H1 (cell line): ENCODE data around the gene KNOP1. TPM values are rescaled to one million over a fixed set of nuclear protein-coding genes. Genes with fewer than 3 reads are reported as not detected.

Source experiments
- CTCF ChIA-PET: fragments of 300-600 bp; sonication (Branson Sonifier 250); formaldehyde crosslinking; loops from one replicate; lab custom pipeline; 2021; ENCODE audit not compliant: partially characterized antibody; lab: Charles Lee
- POLR2A ChIA-PET: fragments of 300-600 bp; sonication (Branson Sonifier 250); formaldehyde crosslinking; loops from one replicate; lab custom pipeline; 2021; ENCODE audit warnings: inconsistent platforms; ENCODE audit not compliant: partially characterized antibody; lab: Charles Lee
- DNase-seq, 2 experiments: peaks; one replicate each; pipeline versions ENCODE4 v3.0.0 to v3.0.0-alpha.2; 2010 to 2022; ENCODE audit warnings: low spot score in 2 of 2, low read depth in 1 of 2, mixed read lengths in 1 of 2
- FAIRE-seq: peaks from 2 replicates; lab custom pipeline; 2011; peaks lifted over from hg19 to GRCh38; lab: Jason Lieb, UNC
- H2AFZ ChIP-seq: 2 replicates; pipeline ENCODE4 v1.8.1; 2012; ENCODE audit warnings: low read length, inconsistent platforms
- H2AK5ac ChIP-seq: 2 replicates; pipeline ENCODE4 v1.6.1; 2013; ENCODE audit warnings: low read depth, low read length
- H2BK120ac ChIP-seq: replicated peaks from 2 replicates; pipeline ENCODE3; 2013; ENCODE audit warnings: low read depth, low read length, inconsistent platforms
- H2BK12ac ChIP-seq: 2 replicates; pipeline ENCODE4 v1.6.1; 2013; ENCODE audit warnings: low read depth, low read length
- H2BK15ac ChIP-seq: 2 replicates; pipeline ENCODE4 v1.6.1; 2013; ENCODE audit warnings: low read length
- H2BK20ac ChIP-seq: 2 replicates; pipeline ENCODE4 v1.6.1; 2013; ENCODE audit warnings: low read length
- H2BK5ac ChIP-seq: 2 replicates; pipeline ENCODE4 v1.6.1; 2013; ENCODE audit warnings: low read depth, low read length
- H3K14ac ChIP-seq: 2 replicates; pipeline ENCODE4 v1.6.1; 2013; ENCODE audit warnings: inconsistent platforms; ENCODE audit not compliant: insufficient read length
- H3K18ac ChIP-seq: 2 replicates; pipeline ENCODE4 v1.6.1; 2013; ENCODE audit warnings: low read length; ENCODE audit errors: extremely low read depth
- H3K23ac ChIP-seq: 2 replicates; pipeline ENCODE4 v1.6.1; 2013; ENCODE audit warnings: inconsistent platforms; ENCODE audit not compliant: insufficient read length
- H3K23me2 ChIP-seq: 2 replicates; pipeline ENCODE4 v1.6.1; 2013; ENCODE audit warnings: low read depth, low read length
- H3K27ac ChIP-seq: 2 replicates; pipeline ENCODE4 v1.6.1; 2011; ENCODE audit warnings: low read depth, low read length, inconsistent platforms
- H3K27me3 ChIP-seq, 4 experiments: replicated peaks in 1 of 4; 1 replicate in 1 of 4; 2 replicates in 3 of 4; pipeline versions ENCODE4 v1.6.1 to v1.8.1; 2011 to 2013; ENCODE audit warnings: low read length in 3 of 4, mild to moderate bottlenecking in 3 of 4, inconsistent platforms in 2 of 4, mixed read lengths in 2 of 4, moderate library complexity in 1 of 4; ENCODE audit not compliant: control insufficient read depth in 3 of 4, insufficient read depth in 3 of 4; ENCODE audit errors: extremely low read depth in 1 of 4
- H3K36me3 ChIP-seq, 4 experiments: 2 replicates each; pipeline versions ENCODE4 v1.6.1 to v1.8.1; 2011 to 2013; ENCODE audit warnings: mild to moderate bottlenecking in 4 of 4, low read length in 3 of 4, moderate library complexity in 2 of 4, control low read depth in 1 of 4, inconsistent platforms in 1 of 4; ENCODE audit not compliant: insufficient read depth in 4 of 4, control insufficient read depth in 2 of 4
- H3K4ac ChIP-seq: replicated peaks from 2 replicates; pipeline ENCODE3; 2013; ENCODE audit warnings: low read length, low read depth, mixed read lengths, inconsistent platforms; ENCODE audit not compliant: insufficient read length
- H3K4me1 ChIP-seq, 4 experiments: replicated peaks in 1 of 4; 1 replicate in 1 of 4; 2 replicates in 3 of 4; pipeline versions ENCODE4 v1.6.1 to v1.8.1; 2011 to 2013; ENCODE audit warnings: low read length in 3 of 4, inconsistent platforms in 2 of 4, mixed read lengths in 1 of 4; ENCODE audit not compliant: insufficient read depth in 4 of 4, control insufficient read depth in 3 of 4
- H3K4me2 ChIP-seq, 2 experiments: 2 replicates each; pipeline versions ENCODE4 v1.6.1 to v1.8.1; 2011 to 2013; ENCODE audit warnings: low read depth in 2 of 2, low read length in 2 of 2, control low read depth in 1 of 2, inconsistent platforms in 1 of 2, mild to moderate bottlenecking in 1 of 2; ENCODE audit not compliant: insufficient read depth in 1 of 2
- H3K4me3 ChIP-seq, 4 experiments: fragments of 200-600, 300-600 bp in 1 of 4; sonication (generic), shearing (Covaris generic), sonication (Bioruptor Twin) in 1 of 4; 2 replicates each; pipeline versions ENCODE4 v1.5.1 to v1.8.1; 2011 to 2016; ENCODE audit warnings: low read length in 4 of 4, low read depth in 3 of 4, control low read depth in 2 of 4, inconsistent platforms in 2 of 4, mild to moderate bottlenecking in 2 of 4, mixed read lengths in 1 of 4, moderate library complexity in 1 of 4; ENCODE audit not compliant: insufficient read depth in 2 of 4; ENCODE audit errors: extremely low read depth in 1 of 4
- H3K56ac ChIP-seq: replicated peaks from 2 replicates; pipeline ENCODE3; 2013; ENCODE audit warnings: low read depth, mild to moderate bottlenecking, mixed read lengths, low read length, inconsistent platforms; ENCODE audit not compliant: insufficient read length
- H3K79me1 ChIP-seq: 2 replicates; pipeline ENCODE4 v1.6.1; 2013; ENCODE audit warnings: low read depth, low read length, control low read depth
- H3K79me2 ChIP-seq, 2 experiments: 2 replicates each; pipeline versions ENCODE4 v1.6.1 to v1.8.1; 2012 to 2013; ENCODE audit warnings: low read length in 2 of 2, mild to moderate bottlenecking in 2 of 2, inconsistent platforms in 1 of 2; ENCODE audit not compliant: insufficient read depth in 2 of 2, control insufficient read depth in 1 of 2
- H3K9ac ChIP-seq, 4 experiments: replicated peaks in 1 of 4; 1 replicate in 1 of 4; 2 replicates in 3 of 4; pipeline versions ENCODE4 v1.6.1 to v1.8.1; 2011 to 2013; ENCODE audit warnings: low read depth in 3 of 4, low read length in 3 of 4, control low read depth in 2 of 4, mild to moderate bottlenecking in 2 of 4, moderate library complexity in 2 of 4, inconsistent platforms in 1 of 4; ENCODE audit errors: extremely low read depth in 1 of 4
- H3K9me3 ChIP-seq, 2 experiments: 2 replicates each; pipeline versions ENCODE4 v1.6.1 to v1.8.1; 2012 to 2013; ENCODE audit warnings: mild to moderate bottlenecking in 2 of 2, moderate library complexity in 2 of 2, control low read depth in 1 of 2, inconsistent platforms in 1 of 2, low read depth in 1 of 2, low read length in 1 of 2, mixed read lengths in 1 of 2; ENCODE audit not compliant: insufficient read depth in 2 of 2
- H4K20me1 ChIP-seq, 2 experiments: replicated peaks in 1 of 2; 2 replicates each; pipeline versions ENCODE3 to v1.8.1; 2011 to 2013; ENCODE audit warnings: inconsistent platforms in 2 of 2, low read length in 2 of 2, mild to moderate bottlenecking in 1 of 2; ENCODE audit not compliant: insufficient read depth in 2 of 2, control insufficient read depth in 1 of 2
- H4K5ac ChIP-seq: 2 replicates; pipeline ENCODE4 v1.6.1; 2013; ENCODE audit warnings: low read length, low read depth, mixed read lengths, inconsistent platforms; ENCODE audit not compliant: insufficient read length
- H4K8ac ChIP-seq: 2 replicates; pipeline ENCODE4 v1.8.0; 2013; ENCODE audit warnings: mild to moderate bottlenecking, moderate library complexity, low read length, inconsistent platforms; ENCODE audit not compliant: insufficient read depth; ENCODE audit errors: extremely low read depth
- H4K91ac ChIP-seq: replicated peaks from 2 replicates; pipeline ENCODE3; 2013; ENCODE audit warnings: low read length, mixed read lengths, inconsistent platforms; ENCODE audit not compliant: insufficient read length
- POLR2A ChIP-seq, 2 experiments: IDR thresholded peaks; 1 replicate in 1 of 2; 2 replicates in 1 of 2; pipeline ENCODE4 v1.6.1; 2011; ENCODE audit warnings: low read depth in 2 of 2, low read length in 2 of 2, mild to moderate bottlenecking in 2 of 2; ENCODE audit errors: control extremely low read depth in 1 of 2
- SAP30 ChIP-seq: fragments of 300-600 bp; sonication (generic); IDR thresholded peaks from 2 replicates; pipeline ENCODE4 v1.7.1; 2012; ENCODE audit warnings: low read length, moderate library complexity, mild to moderate bottlenecking, inconsistent platforms; ENCODE audit not compliant: insufficient read depth, insufficient replicate concordance
- TAF1 ChIP-seq: IDR thresholded peaks from 2 replicates; pipeline ENCODE4 v1.6.1; 2011; ENCODE audit warnings: mild to moderate bottlenecking, low read depth, low read length
- WGBS, 2 experiments: shearing (Covaris generic) in 1 of 2; methylation state at CpG; one replicate each; pipeline versions ENCODE4 v1.1.6 to v1.1.7; 2013 to 2015; ENCODE audit warnings: low lambda C conversion rate in 2 of 2, mixed read lengths in 2 of 2, inconsistent platforms in 1 of 2, low coverage in 1 of 2, missing lambda C conversion rate in 1 of 2; ENCODE audit not compliant: insufficient replicate concordance in 2 of 2, insufficient coverage in 1 of 2, insufficient read length in 1 of 2; ENCODE audit errors: extremely low coverage in 1 of 2, missing lambda C conversion rate in 1 of 2; 5-methylcytosine and 5-hydroxymethylcytosine counted together
- polyA plus RNA-seq, 7 experiments: library from polyadenylated mRNA; depleted of rRNA in 3 of 7; stranded (reverse) in 5 of 7; unstranded in 2 of 7; fragments of >200 nt in 5 of 7; fragments of 200-250 nt in 2 of 7; gene quantifications; 1 replicate in 5 of 7; 2 replicates in 1 of 7; 4 replicates in 1 of 7; pipeline versions ENCODE4 v1.2.1 to v1.2.3, GENCODE V29; 2011 to 2013; ENCODE audit warnings: missing spikeins in 2 of 7, mixed read lengths in 2 of 7
- total RNA-seq: library from RNA; stranded (reverse); fragmentation: NEBNext Ultra II Directional; extraction: Animal tissue kit (Norgen Biotek cat#: 25700); gene quantifications from 2 replicates; pipeline ENCODE4 v1.2.1, GENCODE V29; 2021

KNOP1 gene
- total and polyA plus RNA-seq, 2 of the 8 experiments (the other 6 are each of a cell fraction or from before 2014, with no cell fraction given) = 21.6 to 87.9 TPM

DNA sequence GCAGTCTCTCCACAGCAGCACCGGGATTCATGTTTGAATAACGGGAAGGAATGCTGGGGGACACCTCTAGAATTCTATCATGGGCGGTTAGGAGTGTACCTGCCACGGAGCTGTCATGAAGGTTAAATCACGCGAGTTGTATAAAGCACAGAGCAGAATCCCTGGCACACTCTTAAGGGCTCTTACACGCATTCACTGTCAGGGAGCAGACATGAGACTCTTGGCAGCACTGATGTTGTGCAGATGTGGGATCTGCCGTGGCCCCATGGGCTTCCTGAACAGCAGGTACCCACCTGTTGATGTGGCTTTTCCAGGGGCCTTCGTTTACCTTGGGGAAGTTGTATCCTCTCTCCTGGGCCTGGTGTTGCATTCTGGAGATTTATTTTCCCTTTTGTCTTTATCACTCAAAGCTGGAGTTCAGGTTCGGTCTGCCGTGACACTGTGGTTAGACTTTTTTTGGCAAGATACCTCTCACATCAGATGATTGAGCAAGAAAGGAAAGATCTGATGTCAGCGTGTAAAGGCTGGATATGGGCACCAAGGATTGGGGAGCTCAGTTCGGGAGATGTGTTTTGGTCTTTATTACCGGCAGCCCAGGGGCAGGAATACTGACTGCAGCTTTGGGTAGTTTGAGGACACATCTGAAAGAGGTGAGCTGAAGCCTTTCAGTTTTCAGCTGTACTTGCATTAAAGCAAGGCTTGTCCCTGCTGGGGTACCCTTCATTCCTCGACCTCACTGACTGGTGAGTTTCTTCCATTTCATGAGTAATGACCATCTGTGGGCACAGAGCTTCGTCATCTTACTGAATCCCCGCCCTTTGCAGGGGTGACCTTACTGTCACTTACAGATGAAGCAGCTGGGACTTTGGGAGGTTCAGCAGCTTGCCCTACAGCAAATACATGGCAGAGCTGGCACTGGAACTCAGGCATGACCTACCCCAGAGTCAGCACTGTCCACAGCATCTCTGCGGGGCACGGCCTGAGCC is 19.3 kb downstream of the KNOP1 start:
- FAIRE-seq = no peak
- no peak overlapping the region for H3K9ac ChIP-seq
- H4K5ac ChIP-seq = no peak overlapping the region
- H3K4me3 ChIP-seq = no peak overlapping the region
- peaks cover 3 to 4% of the 10 kb centered on the region in 2 experiments for H4K20me1 ChIP-seq
- H2BK15ac ChIP-seq = no peak overlapping the region
- H3K4me1 ChIP-seq = no peaks in the 10 kb centered on the region
- 96% methylated on average over 19 of the region's 19 CpGs; no CpG with 5 or more reads in 1 of the 2 experiments for WGBS, 2 experiments
- no peak for TF ChIP-seq SAP30
- TF ChIP-seq TAF1 = no peak
- TF ChIP-seq POLR2A (IDR thresholded peaks at IDR 0.05; ENCODE audit: control extremely low read depth in 1 of 2, low read depth in 2 of 2, low read length in 2 of 2) = peak in 1 of 2 experiments; percentile 58; a peak in 2 of 3 replicates
- no peak overlapping the region for H2AFZ ChIP-seq
- no peak overlapping the region for H3K18ac ChIP-seq
- H3K36me3 ChIP-seq = peaks cover 14 to 61% (median 36%) of the 10 kb centered on the region in 4 experiments
- H4K91ac ChIP-seq = no peak overlapping the region
- H4K8ac ChIP-seq = no peak overlapping the region
- H3K14ac ChIP-seq = no peak overlapping the region
- H2BK20ac ChIP-seq = no peak overlapping the region
- no peak overlapping the region for H3K4ac ChIP-seq
- H3K27ac ChIP-seq = no peak overlapping the region
- H3K79me1 ChIP-seq = peaks cover 3% of the 10 kb centered on the region; the same call in 1 of the 2 replicates
- peaks cover 6 to 17% of the 10 kb centered on the region in 2 experiments for H3K9me3 ChIP-seq
- no peak overlapping the region for H3K4me2 ChIP-seq
- ChIA-PET CTCF (interaction anchor here (0.8 to 2.0 kb wide), 7 partner anchors 11 to 291 kb away, joined by 3 to 6 read pairs (median 4); partner anchors contain the start of gene GPRC5B), POLR2A (interaction anchor here (0.7 to 5.2 kb wide), 12 partner anchors 11 to 184 kb away, joined by 3 to 23 read pairs (median 6); partner anchors contain the start of genes IQCK and KNOP1)
- H3K23ac ChIP-seq = no peak overlapping the region
- no peak overlapping the region for H2BK5ac ChIP-seq
- H3K79me2 ChIP-seq = peaks cover 0 to 8% of the 10 kb centered on the region in 2 experiments; a peak in 1 of 4 replicates
- no peak overlapping the region for H2BK12ac ChIP-seq
- no peak overlapping the region for H2BK120ac ChIP-seq
- H2AK5ac ChIP-seq = no peak overlapping the region
- no peaks in the 10 kb centered on the region for H3K27me3 ChIP-seq
- no peak for DNase-seq
- no peak overlapping the region for H3K56ac ChIP-seq
- no peaks in the 10 kb centered on the region for H3K23me2 ChIP-seq
